GM18907 (cell line): ENCODE data around the gene PHLPP1.

ENCODE experiments used
- ATAC-seq: cut with Tn5 transposase; IDR thresholded peaks from one replicate; pipeline ENCODE4 v1.9.1; 2021; ENCODE audit warnings: mild to moderate bottlenecking, moderate library complexity; ENCODE audit not compliant: unreplicated experiment

PHLPP1 gene

GRCh38 chr18:62769216-62769615, 53.9 kb downstream of the PHLPP1 start:
- no peak for ATAC-seq

GRCh38 chr18:62771494-62772270, 56.3 kb downstream of the PHLPP1 start:
- ATAC-seq, result peak; percentile 50

- ATAC-seq, result no peak
These were observed 57.7 kb downstream of the PHLPP1 start for GRCh38 chr18:62772860-62773584.

- ATAC-seq, result no peak
These were observed 58.4 kb downstream of the PHLPP1 start for GRCh38 chr18:62773691-62774090.

GRCh38 chr18:62776024-62776570, 60.8 kb downstream of the PHLPP1 start:
- ATAC-seq, result no peak

GRCh38 chr18:62777814-62778213, 62.5 kb downstream of the PHLPP1 start:
- ATAC-seq, result no peak

- ATAC-seq, result no peak
These were observed 63.9 kb downstream of the PHLPP1 start for GRCh38 chr18:62778976-62779869.

GRCh38 chr18:62781262-62781661, 65.9 kb downstream of the PHLPP1 start:
- ATAC-seq, result no peak

- ATAC-seq, result no peak
These were observed 66.6 kb downstream of the PHLPP1 start for GRCh38 chr18:62781893-62782292.

GRCh38 chr18:62784338-62784965, 69.1 kb downstream of the PHLPP1 start:
- ATAC-seq, result peak; percentile 63

- ATAC-seq, result no peak
These were observed 69.6 kb downstream of the PHLPP1 start for GRCh38 chr18:62784966-62785413.

- ATAC-seq, result no peak
These were observed 71.3 kb downstream of the PHLPP1 start for GRCh38 chr18:62786689-62787088.

- no peak for ATAC-seq
These were observed 72.8 kb downstream of the PHLPP1 start for GRCh38 chr18:62788111-62788510.

- no peak for ATAC-seq
These were observed 73.5 kb downstream of the PHLPP1 start for GRCh38 chr18:62788876-62789275.

- ATAC-seq, result no peak
These were observed 75.8 kb downstream of the PHLPP1 start for GRCh38 chr18:62790871-62791772.

- no peak for ATAC-seq
These were observed 76.7 kb downstream of the PHLPP1 start for GRCh38 chr18:62792016-62792415.

- ATAC-seq, result no peak
These were observed 80.5 kb downstream of the PHLPP1 start for GRCh38 chr18:62795813-62796212.

GRCh38 chr18:62796216-62796621, 80.9 kb downstream of the PHLPP1 start:
- ATAC-seq, result no peak

- no peak for ATAC-seq
These were observed 82.0 kb downstream of the PHLPP1 start for GRCh38 chr18:62797329-62797728.
